ENCODE data around the gene ASB1. TPM values are rescaled to one million over a fixed set of nuclear protein-coding genes. Genes with fewer than 3 reads are reported as not detected.

ASB1 gene, protein sequence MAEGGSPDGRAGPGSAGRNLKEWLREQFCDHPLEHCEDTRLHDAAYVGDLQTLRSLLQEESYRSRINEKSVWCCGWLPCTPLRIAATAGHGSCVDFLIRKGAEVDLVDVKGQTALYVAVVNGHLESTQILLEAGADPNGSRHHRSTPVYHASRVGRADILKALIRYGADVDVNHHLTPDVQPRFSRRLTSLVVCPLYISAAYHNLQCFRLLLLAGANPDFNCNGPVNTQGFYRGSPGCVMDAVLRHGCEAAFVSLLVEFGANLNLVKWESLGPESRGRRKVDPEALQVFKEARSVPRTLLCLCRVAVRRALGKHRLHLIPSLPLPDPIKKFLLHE
- 39.5 to 59.6 TPM (median 56.2 TPM) in 5 replicates for total RNA-seq (2022; extraction: Qiagen RNA extraction; ENCODE audit: low read depth)

GRCh38 chr2:238426568-238427434, at the start of gene ASB1:
ASB1 (plus strand) TSS chr2:238426927; CDS start chr2:238427071, 144 bp downstream.

Other genes starting within 250 kb of the ASB1 start
- gene ILKAP, start 223.2 kb upstream of the ASB1 start, total RNA-seq (2022; extraction: Qiagen RNA extraction; ENCODE audit: low read depth): 32.7 to 44.2 TPM (median 42.8 TPM) in 5 replicates
- 11.1 to 14.8 TPM (median 12.2 TPM) in 5 replicates for gene HES6, start 186.9 kb upstream of the ASB1 start, total RNA-seq (2022; extraction: Qiagen RNA extraction; ENCODE audit: low read depth)
- 3.7 to 4.5 TPM (median 4.0 TPM) in 5 replicates for gene PER2, start 138.3 kb upstream of the ASB1 start, total RNA-seq (2022; extraction: Qiagen RNA extraction; ENCODE audit: low read depth)
- 11.1 to 16.3 TPM (median 13.2 TPM) in 5 replicates for gene TRAF3IP1, start 106.4 kb upstream of the ASB1 start, total RNA-seq (2022; extraction: Qiagen RNA extraction; ENCODE audit: low read depth)